Mucosa of descending colon (tissue), 3 donors: ENCODE data around the gene SMIM13. TPM values are rescaled to one million over a fixed set of nuclear protein-coding genes. Genes with fewer than 3 reads are reported as not detected.

ENCODE experiments used
- ATAC-seq: fragments of 200-7000 bp; cut with Tn5 transposase; one replicate; pipeline ENCODE4 v1.9.1; 2020; ENCODE audit warnings: mild to moderate bottlenecking, moderate library complexity
- DNase-seq, 3 donors: peaks; one replicate each; pipeline ENCODE4 v3.0.0-alpha.2; 2020
- H3K36me3 ChIP-seq: fragments of 200-600 bp; one replicate; pipeline ENCODE4 v1.8.0; 2021; ENCODE audit warnings: low read depth, mild to moderate bottlenecking
- H3K4me1 ChIP-seq: fragments of 200-600 bp; one replicate; pipeline ENCODE4 v1.8.0; 2021; ENCODE audit warnings: low read depth, mild to moderate bottlenecking
- H3K4me3 ChIP-seq: fragments of 200-600 bp; one replicate; pipeline ENCODE4 v1.8.0; 2021; ENCODE audit warnings: mild to moderate bottlenecking
- H3K9me3 ChIP-seq: fragments of 200-600 bp; one replicate; pipeline ENCODE4 v1.8.0; 2021; ENCODE audit warnings: mild to moderate bottlenecking
- intact Hi-C, 2 donors: fragments of 100-400 bp; cut with DNase I in 1 of 2; cut with micrococcal nuclease in 1 of 2; formaldehyde crosslinking; loops; one replicate each; pipeline versions ENCODE4 v1.11.0 to v1.11.1; 2022; cut with DNase I, micrococcal nuclease
- total RNA-seq, 3 donors: library from RNA; stranded (reverse); fragmentation: NEBNext Ultra II Directional in 2 of 3; extraction: Animal tissue kit (Norgen Biotek cat#: 25700) in 2 of 3; gene quantifications; one replicate each; pipeline versions ENCODE4 v1.2.1 to v1.2.4, GENCODE V29; 2021 to 2023
- TF ChIP-seq, protein P1 (sequence below): fragments of 200-600 bp; IDR thresholded peaks from one replicate; pipeline ENCODE4 v1.8.0; 2022; ENCODE audit warnings: antibody characterized with exemption, mild to moderate bottlenecking
- donor health status: DM: no; HTN: no; CAD: no; lungs with moderate emphysema.
- donor health status: DM: no; HTN: no; CAD: no.
- donor health status: DM: no; HTN: yes; CAD: no.

Gene SMIM13
- total RNA-seq, 3 donors from 2014 or later, result 5.4 to 10.9 (median 5.6) TPM

GRCh38 chr6:11133281-11133680 lies 39.6 kb downstream of the SMIM13 start:
- no peak overlapping the region for H3K4me3 ChIP-seq
- ATAC-seq (no peak), DNase-seq (no peak)
- no peaks in the 10 kb centered on the region for H3K36me3 ChIP-seq
- no peaks in the 10 kb centered on the region for H3K9me3 ChIP-seq
- intact Hi-C loops, result no loop called here
- TF ChIP-seq, protein P1, sequence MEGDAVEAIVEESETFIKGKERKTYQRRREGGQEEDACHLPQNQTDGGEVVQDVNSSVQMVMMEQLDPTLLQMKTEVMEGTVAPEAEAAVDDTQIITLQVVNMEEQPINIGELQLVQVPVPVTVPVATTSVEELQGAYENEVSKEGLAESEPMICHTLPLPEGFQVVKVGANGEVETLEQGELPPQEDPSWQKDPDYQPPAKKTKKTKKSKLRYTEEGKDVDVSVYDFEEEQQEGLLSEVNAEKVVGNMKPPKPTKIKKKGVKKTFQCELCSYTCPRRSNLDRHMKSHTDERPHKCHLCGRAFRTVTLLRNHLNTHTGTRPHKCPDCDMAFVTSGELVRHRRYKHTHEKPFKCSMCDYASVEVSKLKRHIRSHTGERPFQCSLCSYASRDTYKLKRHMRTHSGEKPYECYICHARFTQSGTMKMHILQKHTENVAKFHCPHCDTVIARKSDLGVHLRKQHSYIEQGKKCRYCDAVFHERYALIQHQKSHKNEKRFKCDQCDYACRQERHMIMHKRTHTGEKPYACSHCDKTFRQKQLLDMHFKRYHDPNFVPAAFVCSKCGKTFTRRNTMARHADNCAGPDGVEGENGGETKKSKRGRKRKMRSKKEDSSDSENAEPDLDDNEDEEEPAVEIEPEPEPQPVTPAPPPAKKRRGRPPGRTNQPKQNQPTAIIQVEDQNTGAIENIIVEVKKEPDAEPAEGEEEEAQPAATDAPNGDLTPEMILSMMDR, result no peak
- no peaks in the 10 kb centered on the region for H3K4me1 ChIP-seq

DNA sequence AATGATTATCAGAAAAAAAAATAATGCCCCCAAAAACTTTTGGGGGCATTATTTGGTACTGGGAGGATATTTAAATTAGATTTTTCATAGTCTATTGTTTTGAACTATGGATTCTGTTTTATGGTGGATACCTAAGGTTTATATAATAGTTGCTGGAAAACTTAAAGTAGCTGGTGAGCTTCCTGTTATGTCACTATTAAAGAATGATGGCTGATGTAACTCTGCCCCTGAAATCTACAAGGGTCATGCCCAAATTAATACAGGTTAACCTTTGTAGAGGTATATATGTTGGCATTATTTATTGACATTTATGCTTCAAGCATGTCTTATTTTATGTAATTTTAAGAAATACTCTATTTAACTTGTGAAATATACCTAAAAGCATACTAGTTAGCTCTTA lies 43.2 kb downstream of the SMIM13 start:
- TF ChIP-seq, protein P1, result no peak
- no peak overlapping the region for H3K4me3 ChIP-seq
- DNase-seq (no peak), ATAC-seq (no peak)
- no peaks in the 10 kb centered on the region for H3K4me1 ChIP-seq
- intact Hi-C loops, result no loop called here
- H3K36me3 ChIP-seq, result no peaks in the 10 kb centered on the region
- no peaks in the 10 kb centered on the region for H3K9me3 ChIP-seq

GRCh38 chr6:11139051-11139960 lies 45.7 kb downstream of the SMIM13 start:
- DNase-seq (no peak), ATAC-seq (no peak)
- no peak overlapping the region for H3K4me3 ChIP-seq
- H3K4me1 ChIP-seq, result no peaks in the 10 kb centered on the region
- TF ChIP-seq, protein P1, result no peak
- intact Hi-C loops, result no loop called here
- no peaks in the 10 kb centered on the region for H3K9me3 ChIP-seq
- no peaks in the 10 kb centered on the region for H3K36me3 ChIP-seq

- no peaks in the 10 kb centered on the region for H3K9me3 ChIP-seq
- no peak for ATAC-seq
- H3K4me1 ChIP-seq, result no peaks in the 10 kb centered on the region
- H3K36me3 ChIP-seq, result no peaks in the 10 kb centered on the region
- DNase-seq, result no peak
- TF ChIP-seq, protein P1, result no peak
- no peak overlapping the region for H3K4me3 ChIP-seq
- intact Hi-C loops, result loop anchor here in 1 of 2 donors (5.0 kb wide), 1 partner anchor 357 kb away; no protein-coding TSS in a partner anchor
These were observed 46.4 kb downstream of the SMIM13 start for GRCh38 chr6:11140056-11140455.

DNA sequence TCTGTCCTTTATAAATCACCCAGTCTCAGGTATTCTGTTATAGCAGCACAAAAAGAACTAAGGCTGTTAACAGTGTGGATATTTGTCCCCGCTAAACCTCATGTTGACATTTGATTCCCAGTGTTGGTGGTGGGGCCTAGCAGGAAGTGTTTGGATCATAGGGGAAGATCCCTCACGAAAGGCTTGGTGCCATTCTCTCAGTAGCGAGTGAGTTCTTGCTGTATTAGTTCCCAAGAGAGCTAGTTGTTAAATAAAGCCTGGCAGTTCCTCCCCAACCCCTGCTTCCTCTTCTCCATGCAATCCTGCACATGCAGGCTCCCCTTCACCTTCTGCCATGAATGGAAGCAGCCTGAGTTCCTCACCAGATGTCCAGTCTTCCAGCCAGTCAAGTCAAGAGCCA lies 47.7 kb downstream of the SMIM13 start:
- no peaks in the 10 kb centered on the region for H3K36me3 ChIP-seq
- intact Hi-C loops, result loop anchor here in 1 of 2 donors (5.0 kb wide), 1 partner anchor 356 kb away; no protein-coding TSS in a partner anchor
- no peak for ATAC-seq
- DNase-seq, result no peak
- H3K9me3 ChIP-seq, result no peaks in the 10 kb centered on the region
- H3K4me1 ChIP-seq, result no peaks in the 10 kb centered on the region
- TF ChIP-seq, protein P1, result no peak
- H3K4me3 ChIP-seq, result no peak overlapping the region
